ENCODE results near the gene SPOCK1. TPM values are rescaled to one million over a fixed set of nuclear protein-coding genes. Genes with fewer than 3 reads are reported as not detected.

SPOCK1 gene
- polyA plus RNA-seq, 1 experiment: 76.0 TPM

DNA sequence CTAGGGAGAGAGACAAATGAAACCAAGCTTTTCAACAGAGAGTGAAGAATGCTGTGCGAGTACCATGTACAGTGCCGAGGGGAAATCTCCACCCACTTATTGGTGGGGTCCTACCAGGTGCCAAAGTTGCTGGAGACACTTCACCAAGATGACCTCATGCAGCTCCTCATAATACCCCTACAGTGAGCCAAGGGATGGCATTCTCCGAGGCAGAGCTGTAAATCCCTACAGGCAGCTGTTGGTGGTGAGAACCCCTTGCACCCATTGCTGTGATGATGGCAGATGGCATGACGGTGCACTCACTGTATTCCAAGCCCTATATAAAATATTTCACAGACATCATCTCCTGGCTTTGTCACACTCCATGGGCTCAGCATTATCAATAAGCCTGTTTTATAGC lies 464.9 kb downstream of the SPOCK1 start:
- no peak overlapping the region for H3K27ac ChIP-seq (ENCODE audit: low read depth, low read length)
- no peak for TF ChIP-seq CTCF (IDR thresholded peaks at IDR 0.05; ENCODE audit: low read depth, low read length)
- ChIA-PET CTCF (no interaction called here), POLR2A (no interaction called here)
- H3K27me3 ChIP-seq (ENCODE audit: control insufficient read depth, insufficient read depth, low read length): no peaks in the 10 kb centered on the region
- H3K9me3 ChIP-seq (ENCODE audit: control insufficient read depth, insufficient read depth, low read length): no peaks in the 10 kb centered on the region; the same call in 1 of the 2 replicates
- DNase-seq (ENCODE audit: low read depth, low spot score): no peak
- H3K4me3 ChIP-seq (ENCODE audit: low read depth, low read length): no peak overlapping the region

DNA sequence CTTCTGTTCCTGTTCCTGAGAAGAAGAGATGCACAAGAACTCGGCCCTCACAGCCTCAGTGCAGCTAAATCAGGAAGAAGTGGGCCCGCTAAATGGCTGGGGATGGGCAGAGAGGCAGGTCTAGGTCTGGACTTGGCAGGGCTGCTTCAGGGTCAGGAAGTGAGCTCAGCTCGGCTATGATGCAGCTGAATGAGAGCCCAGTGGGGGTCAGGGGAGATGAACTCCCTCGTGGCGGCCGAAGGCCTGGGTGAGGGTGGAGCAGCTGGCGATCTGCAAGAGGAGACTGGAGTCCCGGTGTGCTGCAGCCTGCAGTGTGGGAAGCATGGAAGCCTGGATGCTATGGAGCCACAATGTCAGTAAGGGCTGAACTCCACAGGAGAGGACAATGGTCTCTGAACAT lies 466.2 kb downstream of the SPOCK1 start:
- no peaks in the 10 kb centered on the region; the same call in none of the 2 replicates for H3K9me3 ChIP-seq (ENCODE audit: control insufficient read depth, insufficient read depth, low read length)
- no peak overlapping the region for H3K4me3 ChIP-seq (ENCODE audit: low read depth, low read length)
- H3K27ac ChIP-seq (ENCODE audit: low read depth, low read length): no peak overlapping the region
- TF ChIP-seq CTCF (IDR thresholded peaks at IDR 0.05; ENCODE audit: low read depth, low read length): no peak
- no peak for DNase-seq (ENCODE audit: low read depth, low spot score)
- H3K27me3 ChIP-seq (ENCODE audit: control insufficient read depth, insufficient read depth, low read length): no peaks in the 10 kb centered on the region
- POLR2A ChIA-PET: no interaction called here
- CTCF ChIA-PET: no interaction called here

GRCh38 chr5:137027758-137028157 lies 471.4 kb downstream of the SPOCK1 start:
- CTCF ChIA-PET: interaction anchor here (0.7 kb wide), 1 partner anchor 9 kb away, joined by 3 read pairs; no protein-coding TSS in a partner anchor

DNA sequence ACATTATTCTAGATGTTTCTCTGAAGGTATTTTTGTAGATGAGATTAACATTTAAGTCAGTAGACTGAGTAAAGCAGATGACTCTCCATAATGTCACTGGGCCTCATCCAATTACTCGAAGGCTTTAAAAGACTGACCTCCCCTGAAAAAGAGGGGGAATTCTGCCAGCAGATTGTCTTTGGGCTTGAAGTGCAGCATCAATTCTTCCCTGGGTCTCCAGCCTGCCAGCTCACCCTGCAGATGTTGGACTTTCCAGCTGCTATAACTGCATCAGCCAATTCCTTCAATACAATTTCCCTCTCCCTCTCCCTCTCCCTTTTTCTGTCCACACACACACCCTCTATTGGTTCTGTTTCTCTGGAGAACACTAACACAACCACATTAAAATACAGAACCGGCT lies 472.8 kb downstream of the SPOCK1 start:
- no peak overlapping the region for H3K4me3 ChIP-seq (ENCODE audit: low read depth, low read length)
- no peaks in the 10 kb centered on the region for H3K27me3 ChIP-seq (ENCODE audit: control insufficient read depth, insufficient read depth, low read length)
- H3K27ac ChIP-seq (ENCODE audit: low read depth, low read length): no peak overlapping the region
- ChIA-PET CTCF (no interaction called here), POLR2A (no interaction called here)
- H3K9me3 ChIP-seq (ENCODE audit: control insufficient read depth, insufficient read depth, low read length): no peaks in the 10 kb centered on the region; the same call in 1 of the 2 replicates
- no peak for DNase-seq (ENCODE audit: low read depth, low spot score)
- no peak for TF ChIP-seq CTCF (IDR thresholded peaks at IDR 0.05; ENCODE audit: low read depth, low read length)

More at GRCh38 chr5:137027758-137028157, 471.4 kb downstream of the SPOCK1 start:
- Histone ChIP-seq H3K27ac (ENCODE audit: low read depth, low read length) (no peak overlapping the region), H3K9me3 (ENCODE audit: control insufficient read depth, insufficient read depth, low read length) (no peaks in the 10 kb centered on the region; the same call in none of the 2 replicates), H3K27me3 (ENCODE audit: control insufficient read depth, insufficient read depth, low read length) (no peaks in the 10 kb centered on the region), H3K4me3 (ENCODE audit: low read depth, low read length) (no peak overlapping the region)
- DNase-seq (ENCODE audit: low read depth, low spot score): no peak
- no peak for TF ChIP-seq CTCF (IDR thresholded peaks at IDR 0.05; ENCODE audit: low read depth, low read length)
- POLR2A ChIA-PET: no interaction called here

GRCh38 chr5:137024044-137024443 lies 475.1 kb downstream of the SPOCK1 start:
- H3K27ac ChIP-seq (ENCODE audit: low read depth, low read length): no peak overlapping the region
- no peaks in the 10 kb centered on the region; the same call in 1 of the 2 replicates for H3K9me3 ChIP-seq (ENCODE audit: control insufficient read depth, insufficient read depth, low read length)
- H3K4me3 ChIP-seq (ENCODE audit: low read depth, low read length): no peak overlapping the region
- no peak for DNase-seq (ENCODE audit: low read depth, low spot score)
- H3K27me3 ChIP-seq (ENCODE audit: control insufficient read depth, insufficient read depth, low read length): no peaks in the 10 kb centered on the region
- TF ChIP-seq CTCF (IDR thresholded peaks at IDR 0.05; ENCODE audit: low read depth, low read length): no peak
- ChIA-PET CTCF (no interaction called here), POLR2A (no interaction called here)

All from AG04450 (cell line).